GM12878 (cell line): ENCODE measurements around the gene SERPINB6. TPM values are rescaled to one million over a fixed set of nuclear protein-coding genes. Genes with fewer than 3 reads are reported as not detected.

Experiments
- ATAC-seq: fragments of 200-7000 bp; cut with Tn5 transposase; 3 replicates; pipeline ENCODE4 v1.9.1; 2020; ENCODE audit warnings: mild to moderate bottlenecking, moderate library complexity
- BruUV-seq: library from RNA; stranded (reverse); fragments of 400-500 nt; replicated peaks from 2 replicates; lab custom pipeline; 2021; lab: Mats Ljungman, UMichigan
- CTCF ChIA-PET: fragments of 300-600 bp; sonication (Branson Sonifier 250); formaldehyde crosslinking; extraction: SDS; loops from one replicate; lab custom pipeline; 2021; ENCODE audit warnings: inconsistent platforms; lab: Yijun Ruan, JAX
- POLR2A ChIA-PET: fragments of 350-600 bp; formaldehyde crosslinking; extraction: SDS; loops from one replicate; lab custom pipeline; 2021; ENCODE audit warnings: inconsistent platforms; lab: Charles Lee
- RAD21 ChIA-PET: fragments of 300-600 bp; sonication (Branson Sonifier 250); formaldehyde crosslinking; loops from one replicate; lab custom pipeline; 2023; ENCODE audit warnings: antibody characterized with exemption; ENCODE audit not compliant: unreplicated experiment; lab: Charles Lee
- SMC1A ChIA-PET: fragments of 300-600 bp; sonication (Branson Sonifier 250); formaldehyde crosslinking; loops from one replicate; lab custom pipeline; 2023; ENCODE audit not compliant: unreplicated experiment, uncharacterized antibody; lab: Charles Lee
- DNase-seq: peaks from one replicate; pipeline ENCODE4 v3.0.0-alpha.2; 2011; ENCODE audit warnings: low read depth, low spot score
- FAIRE-seq: peaks from 3 replicates; lab custom pipeline; 2011; peaks lifted over from hg19 to GRCh38; lab: Jason Lieb, UNC
- H2AFZ ChIP-seq: 2 replicates; pipeline ENCODE4 v1.6.0; 2011; ENCODE audit warnings: low read depth, low read length, control low read depth; ENCODE audit not compliant: control insufficient read depth
- H3K27ac ChIP-seq: 2 replicates; pipeline ENCODE4 v1.5.1; 2011; ENCODE audit warnings: control low read depth; ENCODE audit not compliant: control insufficient read depth, insufficient read depth
- H3K27me3 ChIP-seq, 2 experiments: replicated peaks in 1 of 2; 2 replicates each; pipeline versions ENCODE4 v1.6.0 to v1.6.1; 2011; ENCODE audit warnings: low read length in 1 of 2; ENCODE audit not compliant: control insufficient read depth in 2 of 2, insufficient read depth in 2 of 2
- H3K36me3 ChIP-seq, 2 experiments: 2 replicates each; pipeline ENCODE4 v1.5.1; 2011; ENCODE audit warnings: low read length in 1 of 2; ENCODE audit not compliant: control insufficient read depth in 2 of 2, insufficient read depth in 2 of 2
- H3K4me1 ChIP-seq: 2 replicates; pipeline ENCODE4 v1.6.1; 2011; ENCODE audit warnings: mild to moderate bottlenecking, low read length, moderate library complexity, mixed read lengths; ENCODE audit not compliant: control insufficient read depth, insufficient read depth
- H3K4me2 ChIP-seq: 2 replicates; pipeline ENCODE4 v1.6.0; 2011; ENCODE audit warnings: control low read depth; ENCODE audit not compliant: control insufficient read depth, insufficient read depth
- H3K4me3 ChIP-seq: fragments of 200-600 bp; sonication (generic); 2 replicates; pipeline ENCODE4 v1.5.1; 2016
- H3K79me2 ChIP-seq: 2 replicates; pipeline ENCODE4 v1.6.0; 2011; ENCODE audit warnings: low read length; ENCODE audit not compliant: control insufficient read depth, insufficient read depth
- H3K9ac ChIP-seq: 2 replicates; pipeline ENCODE4 v1.8.0; 2011; ENCODE audit warnings: low read length, control low read depth, mixed read lengths; ENCODE audit not compliant: control insufficient read depth, insufficient read depth
- H3K9me3 ChIP-seq: replicated peaks from 3 replicates; pipeline ENCODE4 v1.5.1; 2011; ENCODE audit warnings: mild to moderate bottlenecking, low read length; ENCODE audit not compliant: control insufficient read depth, insufficient read depth
- H4K20me1 ChIP-seq: 2 replicates; pipeline ENCODE4 v1.6.0; 2011; ENCODE audit not compliant: control insufficient read depth, insufficient read depth
- CBX5 ChIP-seq: sonication (generic); IDR thresholded peaks from 2 replicates; pipeline ENCODE4 v1.6.1; 2016; ENCODE audit warnings: low read depth, moderate library complexity, mild to moderate bottlenecking, inconsistent platforms
- ETV6 ChIP-seq, 2 experiments: fragments of 450-650 bp in 1 of 2; IDR thresholded peaks in 1 of 2; conservative IDR thresholded peaks in 1 of 2; 2 replicates each; pipeline ENCODE4 v1.6.1; 2014; ENCODE audit warnings: antibody characterized with exemption in 1 of 2, borderline replicate concordance in 1 of 2, low read depth in 1 of 2, mild to moderate bottlenecking in 1 of 2, moderate library complexity in 1 of 2
- JUNB ChIP-seq: IDR thresholded peaks from 2 replicates; pipeline ENCODE4 v1.6.1; 2016; ENCODE audit warnings: antibody characterized with exemption, mild to moderate bottlenecking
- MEF2B ChIP-seq: fragments of 450-650 bp; IDR thresholded peaks from 2 replicates; pipeline ENCODE4 v1.6.1; 2018; ENCODE audit warnings: mild to moderate bottlenecking, moderate library complexity; ENCODE audit not compliant: partially characterized antibody, poor library complexity, severe bottlenecking
- MYC ChIP-seq: IDR thresholded peaks from 2 replicates; pipeline ENCODE4 v1.6.1; 2011; ENCODE audit warnings: mild to moderate bottlenecking, low read length, moderate library complexity, inconsistent platforms; ENCODE audit not compliant: insufficient read depth, insufficient replicate concordance, insufficient read length, severe bottlenecking
- NBN ChIP-seq: fragments of 450-650 bp; IDR thresholded peaks from 2 replicates; pipeline ENCODE4 v1.6.1; 2016
- PAX8 ChIP-seq: fragments of 450-650 bp; IDR thresholded peaks from 2 replicates; pipeline ENCODE4 v1.6.1; 2017; ENCODE audit warnings: mild to moderate bottlenecking, moderate library complexity
- STAT1 ChIP-seq: fragments of 450-650 bp; conservative IDR thresholded peaks from 2 replicates; pipeline ENCODE4 v1.6.1; 2014; ENCODE audit warnings: antibody characterized with exemption, mild to moderate bottlenecking
- YY1 ChIP-seq: IDR thresholded peaks from 2 replicates; pipeline ENCODE4 v1.6.1; 2011; ENCODE audit warnings: low read depth, mild to moderate bottlenecking, low read length
- WGBS: methylation state at CpG from one replicate; pipeline ENCODE4 v1.1.6; 2016; ENCODE audit warnings: low lambda C conversion rate; ENCODE audit not compliant: insufficient replicate concordance, insufficient coverage; ENCODE audit errors: missing lambda C conversion rate; 5-methylcytosine and 5-hydroxymethylcytosine counted together
- in situ Hi-C: fragments of 300-500 bp; cut with MboI; formaldehyde crosslinking; loops from 9 replicates; pipeline ENCODE4 v1.14.3; 2018; ENCODE audit warnings: mixed read lengths
- intact Hi-C: fragments of 100-400 bp; cut with micrococcal nuclease; formaldehyde crosslinking; loops from one replicate; pipeline ENCODE4 v1.14.2; 2022; ENCODE audit not compliant: unreplicated experiment
- polyA plus RNA-seq, 11 experiments: library from polyadenylated mRNA; depleted of rRNA in 4 of 11; unstranded in 6 of 11; stranded (reverse) in 5 of 11; fragments of >200 nt; fragmentation: Nextera tagmentation in 4 of 11; fragmentation: Illumina TruSeq in 1 of 11; extraction: Ambion mirVana in 4 of 11; extraction: Trizol in 1 of 11; gene quantifications; 1 replicate in 1 of 11; 2 replicates in 10 of 11; pipeline versions ENCODE4 v1.2.1 to v1.2.3, GENCODE V29; 2011 to 2016; ENCODE audit warnings: inconsistent platforms in 2 of 11, missing spikeins in 2 of 11, low read depth in 1 of 11
- total RNA-seq, 4 experiments: library from RNA; depleted of rRNA in 3 of 4; stranded (reverse); fragments of >200 nt in 3 of 4; fragmentation: Illumina TruSeq in 1 of 4; extraction: Trizol in 1 of 4; gene quantifications; 2 replicates each; pipeline versions ENCODE4 v1.2.1 to v1.2.3, GENCODE V29; 2013 to 2021
- TF ChIP-seq, protein P1 (sequence below): fragments of 450-650 bp; IDR thresholded peaks from 2 replicates; pipeline ENCODE4 v1.6.1; 2017; ENCODE audit warnings: antibody characterized with exemption, mild to moderate bottlenecking, moderate library complexity
- TF ChIP-seq, protein P2 (sequence below): fragments of 450-650 bp; IDR thresholded peaks from 2 replicates; pipeline ENCODE4 v1.6.1; 2017; ENCODE audit warnings: borderline replicate concordance
- TF ChIP-seq, protein P3 (sequence below): IDR thresholded peaks from 2 replicates; pipeline ENCODE4 v1.6.1; 2012; ENCODE audit warnings: mild to moderate bottlenecking, low read depth, low read length
- TF ChIP-seq, protein P4 (sequence below): IDR thresholded peaks from 2 replicates; pipeline ENCODE4 v1.6.1; 2012; ENCODE audit warnings: low read depth, low read length, improper control_type of control experiment

Gene SERPINB6
- total and polyA plus RNA-seq, 10 of the 15 experiments (the other 5 are each of a cell fraction or from before 2014, with no cell fraction given) = 0.37 to 2.2 (median 0.68) TPM; not detected in 1

DNA sequence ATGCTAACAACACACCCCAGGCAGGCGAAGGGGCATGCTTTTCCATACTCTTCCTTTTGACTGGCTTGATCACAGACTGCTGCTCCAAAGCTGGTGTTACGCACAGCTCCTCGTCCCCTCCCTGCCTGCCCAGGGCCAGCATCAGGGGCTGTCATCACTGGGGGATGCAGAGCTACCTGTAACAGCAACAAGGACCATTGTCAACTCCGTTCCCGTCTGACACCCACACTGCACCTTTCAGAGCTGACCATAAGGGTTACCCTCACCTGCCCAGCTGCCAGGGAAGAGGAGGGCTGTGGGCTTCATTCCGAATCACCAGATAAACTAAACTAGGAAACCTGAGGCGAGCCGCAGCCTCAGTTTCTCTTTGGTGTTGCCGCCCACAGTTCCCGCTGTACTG lies 43.8 kb upstream of the SERPINB6 start (continued):
- TF ChIP-seq, protein P1, sequence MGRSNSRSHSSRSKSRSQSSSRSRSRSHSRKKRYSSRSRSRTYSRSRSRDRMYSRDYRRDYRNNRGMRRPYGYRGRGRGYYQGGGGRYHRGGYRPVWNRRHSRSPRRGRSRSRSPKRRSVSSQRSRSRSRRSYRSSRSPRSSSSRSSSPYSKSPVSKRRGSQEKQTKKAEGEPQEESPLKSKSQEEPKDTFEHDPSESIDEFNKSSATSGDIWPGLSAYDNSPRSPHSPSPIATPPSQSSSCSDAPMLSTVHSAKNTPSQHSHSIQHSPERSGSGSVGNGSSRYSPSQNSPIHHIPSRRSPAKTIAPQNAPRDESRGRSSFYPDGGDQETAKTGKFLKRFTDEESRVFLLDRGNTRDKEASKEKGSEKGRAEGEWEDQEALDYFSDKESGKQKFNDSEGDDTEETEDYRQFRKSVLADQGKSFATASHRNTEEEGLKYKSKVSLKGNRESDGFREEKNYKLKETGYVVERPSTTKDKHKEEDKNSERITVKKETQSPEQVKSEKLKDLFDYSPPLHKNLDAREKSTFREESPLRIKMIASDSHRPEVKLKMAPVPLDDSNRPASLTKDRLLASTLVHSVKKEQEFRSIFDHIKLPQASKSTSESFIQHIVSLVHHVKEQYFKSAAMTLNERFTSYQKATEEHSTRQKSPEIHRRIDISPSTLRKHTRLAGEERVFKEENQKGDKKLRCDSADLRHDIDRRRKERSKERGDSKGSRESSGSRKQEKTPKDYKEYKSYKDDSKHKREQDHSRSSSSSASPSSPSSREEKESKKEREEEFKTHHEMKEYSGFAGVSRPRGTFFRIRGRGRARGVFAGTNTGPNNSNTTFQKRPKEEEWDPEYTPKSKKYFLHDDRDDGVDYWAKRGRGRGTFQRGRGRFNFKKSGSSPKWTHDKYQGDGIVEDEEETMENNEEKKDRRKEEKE = no peak
- TF ChIP-seq MYC (no peak), JUNB (no peak)

DNA sequence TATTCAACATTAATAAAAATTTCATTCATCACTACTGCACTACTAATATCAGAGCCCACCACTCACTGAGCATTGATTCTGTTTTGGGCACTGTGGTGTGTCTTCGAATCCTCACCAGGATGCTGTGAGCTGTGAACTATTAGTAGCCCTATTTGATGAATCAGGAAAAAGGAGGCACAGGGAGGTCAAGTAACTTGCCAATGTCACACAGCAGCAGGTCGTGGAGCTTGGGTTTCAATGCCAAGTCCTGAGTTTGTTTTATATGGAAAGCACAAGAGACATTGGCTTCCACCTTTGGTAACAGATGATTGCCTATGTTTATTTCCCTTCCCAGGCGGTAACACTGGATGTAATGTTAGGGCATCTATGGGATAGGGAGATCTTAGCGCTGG lies 43.3 kb upstream of the SERPINB6 start:
- no peak overlapping the region for H3K9ac ChIP-seq
- no peak overlapping the region for H2AFZ ChIP-seq
- ChIA-PET CTCF (interaction anchor here (1.5 kb wide), 1 partner anchor 13 kb away, joined by 4 read pairs; no protein-coding TSS in a partner anchor), RAD21 (no interaction called here), SMC1A (no interaction called here), POLR2A (interaction anchor here (1.3 kb wide), 1 partner anchor 18 kb away, joined by 3 read pairs; no protein-coding TSS in a partner anchor)
- no peaks in the 10 kb centered on the region for H3K4me1 ChIP-seq
- peaks cover 12% of the 10 kb centered on the region; the same call in 2 of the 3 replicates for H3K9me3 ChIP-seq
- BruUV-seq = no TSS peak
- H3K36me3 ChIP-seq = no peaks in the 10 kb centered on the region
- no peak for TF ChIP-seq CBX5
- TF ChIP-seq, protein P2, sequence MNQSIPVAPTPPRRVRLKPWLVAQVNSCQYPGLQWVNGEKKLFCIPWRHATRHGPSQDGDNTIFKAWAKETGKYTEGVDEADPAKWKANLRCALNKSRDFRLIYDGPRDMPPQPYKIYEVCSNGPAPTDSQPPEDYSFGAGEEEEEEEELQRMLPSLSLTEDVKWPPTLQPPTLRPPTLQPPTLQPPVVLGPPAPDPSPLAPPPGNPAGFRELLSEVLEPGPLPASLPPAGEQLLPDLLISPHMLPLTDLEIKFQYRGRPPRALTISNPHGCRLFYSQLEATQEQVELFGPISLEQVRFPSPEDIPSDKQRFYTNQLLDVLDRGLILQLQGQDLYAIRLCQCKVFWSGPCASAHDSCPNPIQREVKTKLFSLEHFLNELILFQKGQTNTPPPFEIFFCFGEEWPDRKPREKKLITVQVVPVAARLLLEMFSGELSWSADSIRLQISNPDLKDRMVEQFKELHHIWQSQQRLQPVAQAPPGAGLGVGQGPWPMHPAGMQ = no peak
- TF ChIP-seq PAX8 = no peak
- TF ChIP-seq STAT1 = no peak
- no peak for TF ChIP-seq ETV6 (conservative IDR thresholded peaks at IDR 0.05 in 1 of 2, IDR thresholded peaks at IDR 0.05 in 1 of 2; ENCODE audit: borderline replicate concordance in 1 of 2, low read depth in 1 of 2)
- TF ChIP-seq YY1 = no peak
- TF ChIP-seq JUNB = no peak
- TF ChIP-seq, protein P3, sequence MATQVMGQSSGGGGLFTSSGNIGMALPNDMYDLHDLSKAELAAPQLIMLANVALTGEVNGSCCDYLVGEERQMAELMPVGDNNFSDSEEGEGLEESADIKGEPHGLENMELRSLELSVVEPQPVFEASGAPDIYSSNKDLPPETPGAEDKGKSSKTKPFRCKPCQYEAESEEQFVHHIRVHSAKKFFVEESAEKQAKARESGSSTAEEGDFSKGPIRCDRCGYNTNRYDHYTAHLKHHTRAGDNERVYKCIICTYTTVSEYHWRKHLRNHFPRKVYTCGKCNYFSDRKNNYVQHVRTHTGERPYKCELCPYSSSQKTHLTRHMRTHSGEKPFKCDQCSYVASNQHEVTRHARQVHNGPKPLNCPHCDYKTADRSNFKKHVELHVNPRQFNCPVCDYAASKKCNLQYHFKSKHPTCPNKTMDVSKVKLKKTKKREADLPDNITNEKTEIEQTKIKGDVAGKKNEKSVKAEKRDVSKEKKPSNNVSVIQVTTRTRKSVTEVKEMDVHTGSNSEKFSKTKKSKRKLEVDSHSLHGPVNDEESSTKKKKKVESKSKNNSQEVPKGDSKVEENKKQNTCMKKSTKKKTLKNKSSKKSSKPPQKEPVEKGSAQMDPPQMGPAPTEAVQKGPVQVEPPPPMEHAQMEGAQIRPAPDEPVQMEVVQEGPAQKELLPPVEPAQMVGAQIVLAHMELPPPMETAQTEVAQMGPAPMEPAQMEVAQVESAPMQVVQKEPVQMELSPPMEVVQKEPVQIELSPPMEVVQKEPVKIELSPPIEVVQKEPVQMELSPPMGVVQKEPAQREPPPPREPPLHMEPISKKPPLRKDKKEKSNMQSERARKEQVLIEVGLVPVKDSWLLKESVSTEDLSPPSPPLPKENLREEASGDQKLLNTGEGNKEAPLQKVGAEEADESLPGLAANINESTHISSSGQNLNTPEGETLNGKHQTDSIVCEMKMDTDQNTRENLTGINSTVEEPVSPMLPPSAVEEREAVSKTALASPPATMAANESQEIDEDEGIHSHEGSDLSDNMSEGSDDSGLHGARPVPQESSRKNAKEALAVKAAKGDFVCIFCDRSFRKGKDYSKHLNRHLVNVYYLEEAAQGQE = no peak
- TF ChIP-seq, protein P4, sequence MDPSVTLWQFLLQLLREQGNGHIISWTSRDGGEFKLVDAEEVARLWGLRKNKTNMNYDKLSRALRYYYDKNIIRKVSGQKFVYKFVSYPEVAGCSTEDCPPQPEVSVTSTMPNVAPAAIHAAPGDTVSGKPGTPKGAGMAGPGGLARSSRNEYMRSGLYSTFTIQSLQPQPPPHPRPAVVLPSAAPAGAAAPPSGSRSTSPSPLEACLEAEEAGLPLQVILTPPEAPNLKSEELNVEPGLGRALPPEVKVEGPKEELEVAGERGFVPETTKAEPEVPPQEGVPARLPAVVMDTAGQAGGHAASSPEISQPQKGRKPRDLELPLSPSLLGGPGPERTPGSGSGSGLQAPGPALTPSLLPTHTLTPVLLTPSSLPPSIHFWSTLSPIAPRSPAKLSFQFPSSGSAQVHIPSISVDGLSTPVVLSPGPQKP = no peak
- no peak for TF ChIP-seq NBN
- TF ChIP-seq MEF2B = no peak
- no peaks in the 10 kb centered on the region for H4K20me1 ChIP-seq
- no peak overlapping the region for H3K4me3 ChIP-seq
- no peak overlapping the region for H3K4me2 ChIP-seq
- WGBS = 71% methylated on average over 4 of the region's 4 CpGs
- no peak overlapping the region for H3K27ac ChIP-seq
- no peak for ATAC-seq
- DNase-seq = no peak
- no peak for FAIRE-seq
- H3K27me3 ChIP-seq = no peaks in the 10 kb centered on the region
- no peaks in the 10 kb centered on the region for H3K79me2 ChIP-seq
- in situ Hi-C loops = no loop called here
- intact Hi-C loops = no loop called here
